Measurements from ENCODE around the gene RHOF. TPM values are rescaled to one million over a fixed set of nuclear protein-coding genes. Genes with fewer than 3 reads are reported as not detected.
A peak's percentile ranks its signal among the peaks of the same experiment; 100 is the strongest.

RHOF gene
- total RNA-seq, 4 donors from 2014 or later = 5.1 to 27.6 (median 13.1) TPM

- H3K27ac ChIP-seq = peak within 1 kb of the TSS; percentile 100
- H3K9me3 ChIP-seq = no peaks in the 10 kb centered on the region
- no peaks in the 10 kb centered on the region for H3K27me3 ChIP-seq
- H3K4me1 ChIP-seq = peaks cover 1 to 19% of the 10 kb centered on the region in 2 donors
- TF ChIP-seq CTCF (IDR thresholded peaks at IDR 0.05) (no peak), POLR2A (IDR thresholded peaks at IDR 0.05) (peak; percentile 8 to 36)
- intact Hi-C loops (cut with DNase I; ENCODE audit: low total_unique reads) = no loop called here
- no peaks in the 10 kb centered on the region for H3K36me3 ChIP-seq
- peak within 1 kb of the TSS; percentile 79 to 85 for H3K4me3 ChIP-seq
- peak; percentile 55 to 62 for DNase-seq
Observed at GRCh38 chr12:121803861-121804416, 10.5 kb upstream of the RHOF start, which contains the start of gene SETD1B. Gene SETD1B (plus strand): TSS chr12:121804009. CDS start chr12:121804738, 729 bp downstream.

- peak; percentile 93 to 97 for TF ChIP-seq POLR2A (IDR thresholded peaks at IDR 0.05)
- TF ChIP-seq CTCF (IDR thresholded peaks at IDR 0.05) = peak in 1 of 4 experiments; percentile 13
- intact Hi-C loops (cut with DNase I; ENCODE audit: low total_unique reads) = no loop called here
- Histone ChIP-seq H3K27ac (peak overlapping the region; percentile 100), H3K4me1 (peaks cover 10 to 25% of the 10 kb centered on the region in 2 donors), H3K36me3 (no peaks in the 10 kb centered on the region), H3K27me3 (no peaks in the 10 kb centered on the region), H3K9me3 (no peaks in the 10 kb centered on the region), H3K4me3 (peak overlapping the region; percentile 79 to 85)
- peak; percentile 89 to 94 for DNase-seq
Observed at GRCh38 chr12:121802843-121803698, 9.6 kb upstream of the RHOF start.

- no peak for DNase-seq
- H3K9me3 ChIP-seq = no peaks in the 10 kb centered on the region
- TF ChIP-seq CTCF (IDR thresholded peaks at IDR 0.05) (peak in 1 of 4 experiments; percentile 16), POLR2A (IDR thresholded peaks at IDR 0.05) (no peak)
- peak overlapping the region; percentile 79 to 85 for H3K4me3 ChIP-seq
- H3K4me1 ChIP-seq = peaks cover 16 to 31% of the 10 kb centered on the region in 2 donors
- no peaks in the 10 kb centered on the region for H3K27me3 ChIP-seq
- intact Hi-C loops (cut with DNase I; ENCODE audit: low total_unique reads) = no loop called here
- H3K36me3 ChIP-seq = no peaks in the 10 kb centered on the region
- H3K27ac ChIP-seq = peak overlapping the region; percentile 100
Observed at GRCh38 chr12:121802485-121802842, 9.0 kb upstream of the RHOF start.

GRCh38 chr12:121801595-121802484 lies 8.4 kb upstream of the RHOF start:
- Histone ChIP-seq H3K9me3 (no peaks in the 10 kb centered on the region), H3K27ac (peak overlapping the region; percentile 100), H3K27me3 (no peaks in the 10 kb centered on the region), H3K4me1 (peaks cover 16 to 32% of the 10 kb centered on the region in 2 donors), H3K4me3 (peak overlapping the region; percentile 79 to 85), H3K36me3 (no peaks in the 10 kb centered on the region)
- TF ChIP-seq CTCF (IDR thresholded peaks at IDR 0.05) (no peak), POLR2A (IDR thresholded peaks at IDR 0.05) (peak in 1 of 2 donors; percentile 7)
- intact Hi-C loops (cut with DNase I; ENCODE audit: low total_unique reads) = no loop called here
- no peak for DNase-seq
